Right lobe of liver (tissue), 4 donors: Measurements from ENCODE around the gene MECR.

Experiments
- CTCF ChIP-seq, 4 donors: fragments of 200-600 bp in 3 of 4; fragments of 450-650 bp in 1 of 4; IDR thresholded peaks; one replicate each; pipeline versions ENCODE4 v1.5.1 to v1.8.0; 2016 to 2022; ENCODE audit warnings: antibody characterized with exemption in 4 of 4, mild to moderate bottlenecking in 2 of 4
- POLR2A ChIP-seq: fragments of 450-650 bp; IDR thresholded peaks from one replicate; pipeline ENCODE4 v1.6.1; 2017; ENCODE audit warnings: antibody characterized with exemption, mild to moderate bottlenecking
- donor health status: DM: no; HTN: no; CAD: no.
- donor health status: DM: no; HTN: no; CAD: no.
- donor health status: DM: no; HTN: yes; CAD: no.

GRCh38 chr1:29177022-29177705 lies 53.6 kb downstream of the MECR start:
- no peak for TF ChIP-seq POLR2A
- TF ChIP-seq CTCF (IDR thresholded peaks at IDR 0.05) = no peak
